Peyer's patch (tissue), 4 donors: ENCODE data around the gene PIGN.

Experiments
- POLR2A ChIP-seq, 2 donors: fragments of 450-650 bp; IDR thresholded peaks; one replicate each; pipeline ENCODE4 v1.5.1; 2017; ENCODE audit warnings: antibody characterized with exemption in 2 of 2, mild to moderate bottlenecking in 2 of 2, moderate library complexity in 2 of 2
- TF ChIP-seq, protein P1 (sequence below), 6 experiments: fragments of 450-650 bp in 4 of 6; fragments of 200-600 bp in 2 of 6; sonication (generic) in 1 of 6; IDR thresholded peaks; one replicate each; pipeline ENCODE4 v1.5.1; 2017 to 2019; ENCODE audit warnings: antibody characterized with exemption in 6 of 6, mild to moderate bottlenecking in 3 of 6, moderate library complexity in 1 of 6

DNA sequence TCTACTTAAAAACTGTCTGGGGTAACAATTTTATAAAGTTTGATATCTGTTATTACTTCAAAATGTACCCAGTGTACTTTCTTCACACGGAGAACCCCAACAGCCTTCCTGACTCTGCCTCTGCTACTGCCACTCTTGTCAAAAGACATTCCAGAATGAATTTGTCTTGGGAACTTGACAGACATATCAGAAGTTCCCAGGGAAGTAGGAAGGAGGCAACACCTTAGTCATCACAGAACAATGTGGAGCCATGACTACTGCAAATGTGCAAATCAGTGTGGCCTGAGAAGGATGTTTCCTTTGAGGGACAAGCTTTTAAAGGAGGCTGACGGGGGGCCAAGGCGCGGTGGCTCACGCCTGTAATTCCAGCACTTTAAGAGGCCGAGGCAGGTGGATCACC, 160.3 kb downstream of the PIGN start:
- TF ChIP-seq, protein P1, sequence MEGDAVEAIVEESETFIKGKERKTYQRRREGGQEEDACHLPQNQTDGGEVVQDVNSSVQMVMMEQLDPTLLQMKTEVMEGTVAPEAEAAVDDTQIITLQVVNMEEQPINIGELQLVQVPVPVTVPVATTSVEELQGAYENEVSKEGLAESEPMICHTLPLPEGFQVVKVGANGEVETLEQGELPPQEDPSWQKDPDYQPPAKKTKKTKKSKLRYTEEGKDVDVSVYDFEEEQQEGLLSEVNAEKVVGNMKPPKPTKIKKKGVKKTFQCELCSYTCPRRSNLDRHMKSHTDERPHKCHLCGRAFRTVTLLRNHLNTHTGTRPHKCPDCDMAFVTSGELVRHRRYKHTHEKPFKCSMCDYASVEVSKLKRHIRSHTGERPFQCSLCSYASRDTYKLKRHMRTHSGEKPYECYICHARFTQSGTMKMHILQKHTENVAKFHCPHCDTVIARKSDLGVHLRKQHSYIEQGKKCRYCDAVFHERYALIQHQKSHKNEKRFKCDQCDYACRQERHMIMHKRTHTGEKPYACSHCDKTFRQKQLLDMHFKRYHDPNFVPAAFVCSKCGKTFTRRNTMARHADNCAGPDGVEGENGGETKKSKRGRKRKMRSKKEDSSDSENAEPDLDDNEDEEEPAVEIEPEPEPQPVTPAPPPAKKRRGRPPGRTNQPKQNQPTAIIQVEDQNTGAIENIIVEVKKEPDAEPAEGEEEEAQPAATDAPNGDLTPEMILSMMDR (IDR thresholded peaks at IDR 0.05), result no peak
- TF ChIP-seq POLR2A (IDR thresholded peaks at IDR 0.05), result no peak
